Keratinocyte (primary cell): Measurements from ENCODE around the gene MDM2. TPM values are rescaled to one million over a fixed set of nuclear protein-coding genes. Genes with fewer than 3 reads are reported as not detected.

Experiments
- DNase-seq: peaks from one replicate; pipeline ENCODE4 v3.0.0-alpha.2; 2011; ENCODE audit warnings: low read depth, missing footprints, low spot score
- FAIRE-seq: peaks from 2 replicates; lab custom pipeline; 2011; peaks lifted over from hg19 to GRCh38; lab: Jason Lieb, UNC
- H2AFZ ChIP-seq: 2 replicates; pipeline ENCODE4 v1.6.0; 2012; ENCODE audit warnings: low read length, control low read depth, inconsistent platforms; ENCODE audit not compliant: control insufficient read depth
- H3K27ac ChIP-seq: 2 replicates; pipeline ENCODE4 v1.5.1; 2011; ENCODE audit warnings: low read length; ENCODE audit not compliant: control insufficient read depth, insufficient read depth
- H3K27me3 ChIP-seq: 3 replicates; pipeline ENCODE4 v1.6.0; 2011; ENCODE audit warnings: low read length; ENCODE audit not compliant: control insufficient read depth, insufficient read depth; ENCODE audit errors: extremely low read depth
- H3K36me3 ChIP-seq, 2 experiments: 2 replicates in 1 of 2; 3 replicates in 1 of 2; pipeline ENCODE4 v1.5.1; 2011; ENCODE audit warnings: low read length in 2 of 2, mild to moderate bottlenecking in 1 of 2; ENCODE audit not compliant: control insufficient read depth in 2 of 2, insufficient read depth in 2 of 2; ENCODE audit errors: extremely low read depth in 1 of 2
- H3K4me1 ChIP-seq: 3 replicates; pipeline ENCODE4 v1.5.1; 2011; ENCODE audit warnings: low read length; ENCODE audit not compliant: control insufficient read depth, insufficient read depth; ENCODE audit errors: extremely low read depth
- H3K4me2 ChIP-seq: 3 replicates; pipeline ENCODE4 v1.6.0; 2011; ENCODE audit warnings: low read depth, low read length; ENCODE audit not compliant: control insufficient read depth, insufficient read depth; ENCODE audit errors: extremely low read depth
- H3K4me3 ChIP-seq, 3 experiments: fragments of 200-600 bp in 1 of 3; sonication (generic) in 1 of 3; 2 replicates in 2 of 3; 3 replicates in 1 of 3; pipeline ENCODE4 v1.5.1; 2011 to 2016; ENCODE audit warnings: low read length in 3 of 3, mild to moderate bottlenecking in 3 of 3, control low read depth in 2 of 3, inconsistent platforms in 1 of 3, low read depth in 1 of 3, mixed read lengths in 1 of 3, mixed run types in 1 of 3, moderate library complexity in 1 of 3; ENCODE audit not compliant: control insufficient read depth in 2 of 3, insufficient read depth in 2 of 3; ENCODE audit errors: extremely low read depth in 1 of 3
- H3K79me2 ChIP-seq: 2 replicates; pipeline ENCODE4 v1.6.0; 2012; ENCODE audit warnings: low read length; ENCODE audit not compliant: control insufficient read depth, insufficient read depth
- H3K9ac ChIP-seq: 3 replicates; pipeline ENCODE4 v1.6.0; 2011; ENCODE audit warnings: low read length; ENCODE audit not compliant: control insufficient read depth, insufficient read depth; ENCODE audit errors: extremely low read depth
- H3K9me1 ChIP-seq: 3 replicates; pipeline ENCODE4 v1.6.0; 2011; ENCODE audit warnings: low read length; ENCODE audit not compliant: control insufficient read depth, insufficient read depth; ENCODE audit errors: extremely low read depth
- H3K9me3 ChIP-seq: 2 replicates; pipeline ENCODE4 v1.5.1; 2012; ENCODE audit warnings: low read depth, low read length; ENCODE audit not compliant: control insufficient read depth
- H4K20me1 ChIP-seq: 3 replicates; pipeline ENCODE4 v1.6.0; 2011; ENCODE audit warnings: low read length; ENCODE audit not compliant: control insufficient read depth, insufficient read depth; ENCODE audit errors: extremely low read depth
- EZH2 ChIP-seq: IDR thresholded peaks from one replicate; pipeline ENCODE4 v1.6.1; 2012; ENCODE audit warnings: inconsistent platforms, mild to moderate bottlenecking, low read length, moderate library complexity
- dilution Hi-C: fragments of 300-500 bp; cut with MboI; formaldehyde crosslinking; loops from one replicate; pipeline ENCODE4 v1.7.0; 2020; ENCODE audit warnings: low sequenced_read_pairs; ENCODE audit not compliant: extremely low pct_ligation_motif_present
- polyA plus RNA-seq, 5 experiments: library from polyadenylated mRNA; depleted of rRNA in 3 of 5; stranded (reverse) in 3 of 5; stranded (forward) in 1 of 5; unstranded in 1 of 5; fragments of >200 nt; gene quantifications; 1 replicate in 1 of 5; 2 replicates in 3 of 5; 3 replicates in 1 of 5; pipeline versions ENCODE4 v1.2.1 to v1.2.3, GENCODE V29; 2011 to 2012; ENCODE audit warnings: missing spikeins in 2 of 5, low read depth in 1 of 5, low replicate concordance in 1 of 5
- TF ChIP-seq, protein P1 (sequence below), 3 experiments: IDR thresholded peaks in 1 of 3; conservative IDR thresholded peaks in 1 of 3; optimal IDR thresholded peaks in 1 of 3; 2 replicates in 2 of 3; 3 replicates in 1 of 3; pipeline versions ENCODE3 to v1.5.1; 2011; ENCODE audit warnings: low read length in 3 of 3, mild to moderate bottlenecking in 3 of 3, moderate library complexity in 2 of 3, control low read depth in 1 of 3, inconsistent platforms in 1 of 3; ENCODE audit not compliant: insufficient read depth in 2 of 3; ENCODE audit errors: extremely low read depth in 1 of 3

Gene MDM2
- polyA plus RNA-seq, 1 donor (not counting 4 experiments of a cell fraction or from before 2014, with no cell fraction given), result 55.0 TPM

DNA sequence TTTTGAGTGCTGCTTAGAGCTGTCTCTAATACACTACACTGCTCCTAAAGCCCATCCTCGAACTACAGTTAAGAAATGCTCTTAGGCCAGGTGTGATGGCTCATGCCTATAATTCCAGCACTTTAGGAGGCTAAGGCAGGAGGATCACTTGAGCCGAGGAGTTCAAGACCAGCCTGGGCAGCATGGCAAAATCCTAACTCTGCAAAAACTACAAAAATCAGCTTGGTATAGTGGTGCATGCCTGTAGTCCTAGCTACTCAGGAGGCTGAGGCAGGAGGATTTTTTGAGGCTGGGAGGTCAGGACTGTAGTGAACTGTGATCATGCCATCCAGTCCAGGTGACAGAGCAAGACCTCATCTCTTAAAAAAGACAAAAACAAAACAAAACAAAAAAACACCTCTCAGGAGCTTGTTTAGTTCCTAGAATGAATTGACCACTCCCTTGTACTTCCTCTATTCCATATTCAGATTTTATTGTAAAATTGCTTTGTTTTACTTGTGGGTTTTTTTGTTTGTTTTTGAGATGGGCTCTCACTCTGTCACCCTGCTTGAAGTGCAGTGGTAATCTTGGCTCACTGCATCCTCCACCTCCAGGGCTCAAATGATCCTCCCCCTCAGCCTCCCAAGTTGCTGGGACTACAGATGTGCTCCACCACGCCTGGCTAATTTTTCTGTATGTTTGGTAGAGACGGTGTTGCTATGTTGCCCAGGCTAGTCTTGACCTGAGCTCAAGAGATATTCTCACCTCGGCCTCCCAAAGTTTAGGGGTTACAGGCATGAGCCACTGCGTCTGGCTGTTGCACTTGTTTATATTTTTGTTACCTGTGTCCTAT lies 13.6 kb downstream of the MDM2 start:
- Histone ChIP-seq H3K27me3 (no peaks in the 10 kb centered on the region), H3K4me3 (no peak overlapping the region)
- dilution Hi-C loops, result no loop called here

GRCh38 chr12:68823696-68824095 lies 15.7 kb downstream of the MDM2 start:
- no peaks in the 10 kb centered on the region for H3K9me1 ChIP-seq
- dilution Hi-C loops, result no loop called here
- H3K9ac ChIP-seq, result no peak overlapping the region
- no peaks in the 10 kb centered on the region for H4K20me1 ChIP-seq
- no peak overlapping the region for H3K4me2 ChIP-seq
- no peak overlapping the region for H2AFZ ChIP-seq
- H3K9me3 ChIP-seq, result no peaks in the 10 kb centered on the region
- no peak overlapping the region for H3K27ac ChIP-seq
- peaks cover 19% of the 10 kb centered on the region for H3K79me2 ChIP-seq
- no peak overlapping the region for H3K4me3 ChIP-seq
- DNase-seq, result no peak
- peak; percentile 69 for FAIRE-seq
- peaks cover 17 to 30% of the 10 kb centered on the region in 2 experiments for H3K36me3 ChIP-seq
- TF ChIP-seq, protein P1, sequence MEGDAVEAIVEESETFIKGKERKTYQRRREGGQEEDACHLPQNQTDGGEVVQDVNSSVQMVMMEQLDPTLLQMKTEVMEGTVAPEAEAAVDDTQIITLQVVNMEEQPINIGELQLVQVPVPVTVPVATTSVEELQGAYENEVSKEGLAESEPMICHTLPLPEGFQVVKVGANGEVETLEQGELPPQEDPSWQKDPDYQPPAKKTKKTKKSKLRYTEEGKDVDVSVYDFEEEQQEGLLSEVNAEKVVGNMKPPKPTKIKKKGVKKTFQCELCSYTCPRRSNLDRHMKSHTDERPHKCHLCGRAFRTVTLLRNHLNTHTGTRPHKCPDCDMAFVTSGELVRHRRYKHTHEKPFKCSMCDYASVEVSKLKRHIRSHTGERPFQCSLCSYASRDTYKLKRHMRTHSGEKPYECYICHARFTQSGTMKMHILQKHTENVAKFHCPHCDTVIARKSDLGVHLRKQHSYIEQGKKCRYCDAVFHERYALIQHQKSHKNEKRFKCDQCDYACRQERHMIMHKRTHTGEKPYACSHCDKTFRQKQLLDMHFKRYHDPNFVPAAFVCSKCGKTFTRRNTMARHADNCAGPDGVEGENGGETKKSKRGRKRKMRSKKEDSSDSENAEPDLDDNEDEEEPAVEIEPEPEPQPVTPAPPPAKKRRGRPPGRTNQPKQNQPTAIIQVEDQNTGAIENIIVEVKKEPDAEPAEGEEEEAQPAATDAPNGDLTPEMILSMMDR (optimal IDR thresholded peaks at IDR 0.05 in 1 of 3, IDR thresholded peaks at IDR 0.05 in 1 of 3, conservative IDR thresholded peaks at IDR 0.05 in 1 of 3; ENCODE audit: extremely low read depth in 1 of 3, insufficient read depth in 2 of 3, low read length in 3 of 3), result no peak
- no peak for TF ChIP-seq EZH2
- no peaks in the 10 kb centered on the region for H3K4me1 ChIP-seq
- H3K27me3 ChIP-seq, result no peaks in the 10 kb centered on the region

More for the DNA sequence above, 13.6 kb downstream of the MDM2 start:
- no peak for DNase-seq
- peaks cover 25% of the 10 kb centered on the region for H3K79me2 ChIP-seq
- no peak overlapping the region for H3K9ac ChIP-seq
- no peaks in the 10 kb centered on the region for H3K9me3 ChIP-seq
- H3K4me1 ChIP-seq, result no peaks in the 10 kb centered on the region
- no peak overlapping the region for H3K27ac ChIP-seq
- FAIRE-seq, result no peak
- TF ChIP-seq EZH2, result no peak
- TF ChIP-seq, protein P1 (optimal IDR thresholded peaks at IDR 0.05 in 1 of 3, IDR thresholded peaks at IDR 0.05 in 1 of 3, conservative IDR thresholded peaks at IDR 0.05 in 1 of 3; ENCODE audit: extremely low read depth in 1 of 3, insufficient read depth in 2 of 3, low read length in 3 of 3), result no peak
- no peak overlapping the region for H2AFZ ChIP-seq
- H4K20me1 ChIP-seq, result no peaks in the 10 kb centered on the region
- peaks cover 19 to 31% of the 10 kb centered on the region in 2 experiments for H3K36me3 ChIP-seq
- H3K4me2 ChIP-seq, result no peak overlapping the region
- no peaks in the 10 kb centered on the region for H3K9me1 ChIP-seq
